A673 (cell line): ENCODE measurements around the gene PSORS1C1. TPM values are rescaled to one million over a fixed set of nuclear protein-coding genes. Genes with fewer than 3 reads are reported as not detected.
"Not testable (repeated sequence)": the region's sequence is repeated elsewhere in the genome, so short reads cannot be mapped to it uniquely, and the experiment has no call there.

Experiments
- Bru-seq: library from RNA; stranded (reverse); fragments of 400-500 nt; gene quantifications from one replicate; lab custom pipeline; 2021; lab: Mats Ljungman, UMichigan
- BruChase-seq, 2 experiments: library from RNA; stranded (reverse); fragments of 400-500 nt; gene quantifications; one replicate each; lab custom pipeline; 2021; lab: Mats Ljungman, UMichigan
- BruUV-seq: library from RNA; stranded (reverse); fragments of 400-500 nt; replicated peaks from 2 replicates; lab custom pipeline; 2021; lab: Mats Ljungman, UMichigan
- CTCF ChIA-PET: fragments of 300-600 bp; sonication (Branson Sonifier 250); formaldehyde crosslinking; loops from one replicate; lab custom pipeline; 2022; ENCODE audit warnings: antibody characterized with exemption; lab: Charles Lee
- POLR2A ChIA-PET: fragments of 300-600 bp; sonication (Branson Sonifier 250); formaldehyde crosslinking; loops from one replicate; lab custom pipeline; 2022; ENCODE audit warnings: antibody characterized with exemption; ENCODE audit not compliant: low non-redundant PET; lab: Charles Lee
- DNase-seq: peaks from one replicate; pipeline ENCODE4 v3.0.0-alpha.2; 2015; ENCODE audit warnings: low spot score
- H3K27ac ChIP-seq: fragments of 200-600 bp; sonication (generic); 2 replicates; pipeline ENCODE4 v1.5.1; 2016; ENCODE audit warnings: mixed run types, low read depth, mild to moderate bottlenecking, mixed read lengths, antibody characterized with exemption, low read length; ENCODE audit not compliant: poor library complexity, severe bottlenecking
- H3K27me3 ChIP-seq: fragments of 200-600 bp; sonication (generic); replicated peaks from 2 replicates; pipeline ENCODE4 v1.6.1; 2017; ENCODE audit warnings: mixed run types, low read depth, mild to moderate bottlenecking, mixed read lengths, antibody characterized with exemption, low read length; ENCODE audit not compliant: insufficient read depth, poor library complexity
- H3K36me3 ChIP-seq: fragments of 200-600 bp; sonication (generic); 2 replicates; pipeline ENCODE4 v1.6.1; 2016; ENCODE audit warnings: mixed run types, mild to moderate bottlenecking, mixed read lengths, antibody characterized with exemption, low read length; ENCODE audit not compliant: insufficient read depth, poor library complexity, severe bottlenecking
- H3K4me1 ChIP-seq: fragments of 200-600 bp; sonication (generic); 2 replicates; pipeline ENCODE4 v1.6.1; 2017; ENCODE audit warnings: mixed run types, mild to moderate bottlenecking, mixed read lengths, antibody characterized with exemption, low read length; ENCODE audit not compliant: insufficient read depth, poor library complexity, severe bottlenecking
- H3K4me3 ChIP-seq: fragments of 200-600 bp; sonication (generic); 2 replicates; pipeline ENCODE4 v1.5.1; 2016; ENCODE audit warnings: low read depth, mixed run types, mild to moderate bottlenecking, mixed read lengths, low read length; ENCODE audit not compliant: poor library complexity, severe bottlenecking
- H3K9me3 ChIP-seq: fragments of 200-600 bp; sonication (generic); 2 replicates; pipeline ENCODE4 v1.6.1; 2016; ENCODE audit warnings: mixed run types, low read depth, mild to moderate bottlenecking, mixed read lengths, antibody characterized with exemption, low read length; ENCODE audit not compliant: poor library complexity, severe bottlenecking
- CTCF ChIP-seq: fragments of 300-800, 200-600 bp; sonication (generic); conservative IDR thresholded peaks from 2 replicates; pipeline ENCODE4 v1.5.1; 2017; ENCODE audit warnings: low read depth, mild to moderate bottlenecking, antibody characterized with exemption, low read length, moderate library complexity, mixed read lengths
- EZH2 ChIP-seq: fragments of 200-600 bp; sonication (generic); IDR thresholded peaks from 2 replicates; pipeline ENCODE4 v1.6.1; 2017; ENCODE audit warnings: borderline replicate concordance, low read depth, mild to moderate bottlenecking, mixed read lengths, antibody characterized with exemption, low read length; ENCODE audit not compliant: poor library complexity, severe bottlenecking
- intact Hi-C: fragments of 100-400 bp; cut with micrococcal nuclease; formaldehyde crosslinking; loops from one replicate; pipeline ENCODE4 v1.10.0; 2022; ENCODE audit not compliant: unreplicated experiment
- long read RNA-seq: library from polyadenylated mRNA; stranded (forward); transcript quantifications from one replicate; pipeline ENCODE4 v2.0.0, GENCODE V29; 2022
- total RNA-seq: library from RNA; stranded (reverse); gene quantifications from 2 replicates; pipeline ENCODE4 v1.2.3, GENCODE V29; 2021

The PSORS1C1 gene
- total RNA-seq (0.74 TPM in 1 of 2 replicates, not detected in the other), Bru-seq, nascent RNA (percentile 4 among the genes with signal in this experiment), BruChase-seq, experiment 1, labeled RNA remaining after a 2-hour chase (not detected), BruChase-seq, experiment 2, labeled RNA remaining after a 6-hour chase (not detected)
- long read RNA-seq = 0 reads

- CTCF ChIA-PET = no interaction called here
These were observed at the start of gene PSORS1C1 for GRCh38 chr6:31114541-31114878. PSORS1C1 (plus strand) TSS chr6:31114800; CDS start chr6:31129633, 14,833 bp downstream.

GRCh38 chr6:31065556-31065955 lies 49.0 kb upstream of the PSORS1C1 start:
- POLR2A ChIA-PET = no interaction called here
- no TSS peak for BruUV-seq
- DNase-seq = no peak

More at GRCh38 chr6:31114541-31114878, at the start of gene PSORS1C1:
- intact Hi-C loops = no loop called here
- Histone ChIP-seq H3K9me3 (no peaks in the 10 kb centered on the region), H3K27me3 (no peaks in the 10 kb centered on the region), H3K4me3 (no peak within 1 kb of the TSS), H3K36me3 (no peaks in the 10 kb centered on the region), H3K27ac (no peak within 1 kb of the TSS), H3K4me1 (peaks cover 6% of the 10 kb centered on the region)
- DNase-seq = no peak
- BruUV-seq = no TSS peak
- no peak for TF ChIP-seq CTCF
- TF ChIP-seq EZH2 = no peak
- POLR2A ChIA-PET = no interaction called here

GRCh38 chr6:31067028-31067427 lies 47.6 kb upstream of the PSORS1C1 start:
- H3K36me3 ChIP-seq, CTCF ChIA-PET, H3K4me3 ChIP-seq, POLR2A ChIA-PET, BruUV-seq, H3K9me3 ChIP-seq, DNase-seq, H3K27me3 ChIP-seq, H3K27ac ChIP-seq, intact Hi-C loops, H3K4me1 ChIP-seq: not testable (repeated sequence)

More at GRCh38 chr6:31065556-31065955, 49.0 kb upstream of the PSORS1C1 start:
- CTCF ChIA-PET = no interaction called here
- H3K9me3 ChIP-seq = no peaks in the 10 kb centered on the region
- H3K4me1 ChIP-seq = no peaks in the 10 kb centered on the region
- no peaks in the 10 kb centered on the region for H3K36me3 ChIP-seq
- intact Hi-C loops = no loop called here
- H3K27ac ChIP-seq = no peak overlapping the region
- no peak overlapping the region for H3K4me3 ChIP-seq
- no peaks in the 10 kb centered on the region for H3K27me3 ChIP-seq
- no peak for TF ChIP-seq EZH2
- TF ChIP-seq CTCF = no peak

- DNase-seq, intact Hi-C loops, H3K4me1 ChIP-seq, H3K9me3 ChIP-seq, H3K27me3 ChIP-seq, POLR2A ChIA-PET, BruUV-seq, H3K36me3 ChIP-seq, H3K27ac ChIP-seq, H3K4me3 ChIP-seq: not testable (repeated sequence)
- CTCF ChIA-PET = interaction anchor here (0.6 to 3.3 kb wide), 3 partner anchors 8 to 239 kb away, joined by 3 to 37 read pairs (median 3); partner anchors contain the start of gene VARS2
These were observed 46.5 kb upstream of the PSORS1C1 start for GRCh38 chr6:31067891-31068668.
